ENCODE results near the gene NQO2. TPM values are rescaled to one million over a fixed set of nuclear protein-coding genes. Genes with fewer than 3 reads are reported as not detected.

Gene NQO2
- total and polyA plus RNA-seq, 2 experiments from 2014 or later = 23.4 to 38.5 TPM

- Histone ChIP-seq H2AFZ (no peak overlapping the region), H3K9me2 (replicated peaks; ENCODE audit: insufficient read depth) (no peaks in the 10 kb centered on the region), H3K36me3 (replicated peaks; ENCODE audit: insufficient read depth, low read depth) (no peaks in the 10 kb centered on the region), H3K4me1 (ENCODE audit: insufficient read depth) (peaks cover 32% of the 10 kb centered on the region), H3K27ac (peak overlapping the region; percentile 44), H3K27me3 (no peaks in the 10 kb centered on the region), H3K9me3 (ENCODE audit: low read depth) (no peaks in the 10 kb centered on the region), H3K79me2 (no peaks in the 10 kb centered on the region), H4K20me1 (ENCODE audit: insufficient read depth, poor library complexity, severe bottlenecking) (no peaks in the 10 kb centered on the region), H3K4me3 (no peak overlapping the region), H3K4me2 (no peak overlapping the region)
- TF ChIP-seq EZH2 (IDR thresholded peaks at IDR 0.05; ENCODE audit: borderline replicate concordance) = no peak
- no peak for TF ChIP-seq CTCF (IDR thresholded peaks at IDR 0.05; ENCODE audit: poor library complexity)
- TF ChIP-seq EZH2phosphoT487 (IDR thresholded peaks at IDR 0.05; ENCODE audit: low read depth, severe bottlenecking, unreplicated experiment) = no peak
- 80% methylated on average over 3 of the region's 3 CpGs for WGBS (ENCODE audit: low lambda C conversion rate, missing lambda C conversion rate)
- DNase-seq (ENCODE audit: low spot score) = no peak
Observed at GRCh38 chr6:2980465-2980855, 19.2 kb upstream of the NQO2 start.

GRCh38 chr6:2982426-2983117, 17.1 kb upstream of the NQO2 start:
- Histone ChIP-seq H2AFZ (no peak overlapping the region), H3K9me3 (ENCODE audit: low read depth) (no peaks in the 10 kb centered on the region), H3K4me1 (ENCODE audit: insufficient read depth) (peaks cover 30% of the 10 kb centered on the region), H3K79me2 (no peaks in the 10 kb centered on the region), H3K27ac (peak overlapping the region; percentile 83), H3K9me2 (replicated peaks; ENCODE audit: insufficient read depth) (no peaks in the 10 kb centered on the region), H3K27me3 (no peaks in the 10 kb centered on the region), H3K4me2 (peak overlapping the region; percentile 10), H4K20me1 (ENCODE audit: insufficient read depth, poor library complexity, severe bottlenecking) (no peaks in the 10 kb centered on the region), H3K4me3 (no peak overlapping the region), H3K36me3 (replicated peaks; ENCODE audit: insufficient read depth, low read depth) (no peaks in the 10 kb centered on the region)
- WGBS (ENCODE audit: low lambda C conversion rate, missing lambda C conversion rate) = 60% methylated on average over 4 of the region's 4 CpGs
- TF ChIP-seq CTCF (IDR thresholded peaks at IDR 0.05; ENCODE audit: poor library complexity) (no peak), EZH2 (IDR thresholded peaks at IDR 0.05; ENCODE audit: borderline replicate concordance) (no peak), EZH2phosphoT487 (IDR thresholded peaks at IDR 0.05; ENCODE audit: low read depth, severe bottlenecking, unreplicated experiment) (no peak)
- no peak for DNase-seq (ENCODE audit: low spot score)

GRCh38 chr6:2984738-2985406, 14.8 kb upstream of the NQO2 start:
- Histone ChIP-seq H3K27me3 (no peaks in the 10 kb centered on the region), H3K27ac (no peak overlapping the region), H3K9me2 (replicated peaks; ENCODE audit: insufficient read depth) (no peaks in the 10 kb centered on the region), H3K4me2 (no peak overlapping the region), H3K36me3 (replicated peaks; ENCODE audit: insufficient read depth, low read depth) (no peaks in the 10 kb centered on the region), H2AFZ (no peak overlapping the region), H3K4me1 (ENCODE audit: insufficient read depth) (peaks cover 32% of the 10 kb centered on the region), H3K9me3 (ENCODE audit: low read depth) (no peaks in the 10 kb centered on the region), H3K79me2 (no peaks in the 10 kb centered on the region), H3K4me3 (no peak overlapping the region), H4K20me1 (ENCODE audit: insufficient read depth, poor library complexity, severe bottlenecking) (no peaks in the 10 kb centered on the region)
- 75% methylated on average over 12 of the region's 12 CpGs for WGBS (ENCODE audit: low lambda C conversion rate, missing lambda C conversion rate)
- no peak for DNase-seq (ENCODE audit: low spot score)
- TF ChIP-seq EZH2 (IDR thresholded peaks at IDR 0.05; ENCODE audit: borderline replicate concordance) = no peak
- TF ChIP-seq EZH2phosphoT487 (IDR thresholded peaks at IDR 0.05; ENCODE audit: low read depth, severe bottlenecking, unreplicated experiment) = no peak
- TF ChIP-seq CTCF (IDR thresholded peaks at IDR 0.05; ENCODE audit: poor library complexity) = no peak

All from hepatocyte (in vitro differentiated cells).